NOMO-1 (cell line): ENCODE data around the gene ITPR2.
A peak's percentile ranks its signal among the peaks of the same experiment; 100 is the strongest.
"Not testable (repeated sequence)": the region's sequence is repeated elsewhere in the genome, so short reads cannot be mapped to it uniquely, and the experiment has no call there.

ENCODE experiments used
- DNase-seq, 2 experiments: peaks; one replicate each; lab custom pipeline; 2025; ENCODE audit not compliant: unreplicated experiment in 2 of 2; lab: John Stamatoyannopoulos, UW

ITPR2 gene

DNA sequence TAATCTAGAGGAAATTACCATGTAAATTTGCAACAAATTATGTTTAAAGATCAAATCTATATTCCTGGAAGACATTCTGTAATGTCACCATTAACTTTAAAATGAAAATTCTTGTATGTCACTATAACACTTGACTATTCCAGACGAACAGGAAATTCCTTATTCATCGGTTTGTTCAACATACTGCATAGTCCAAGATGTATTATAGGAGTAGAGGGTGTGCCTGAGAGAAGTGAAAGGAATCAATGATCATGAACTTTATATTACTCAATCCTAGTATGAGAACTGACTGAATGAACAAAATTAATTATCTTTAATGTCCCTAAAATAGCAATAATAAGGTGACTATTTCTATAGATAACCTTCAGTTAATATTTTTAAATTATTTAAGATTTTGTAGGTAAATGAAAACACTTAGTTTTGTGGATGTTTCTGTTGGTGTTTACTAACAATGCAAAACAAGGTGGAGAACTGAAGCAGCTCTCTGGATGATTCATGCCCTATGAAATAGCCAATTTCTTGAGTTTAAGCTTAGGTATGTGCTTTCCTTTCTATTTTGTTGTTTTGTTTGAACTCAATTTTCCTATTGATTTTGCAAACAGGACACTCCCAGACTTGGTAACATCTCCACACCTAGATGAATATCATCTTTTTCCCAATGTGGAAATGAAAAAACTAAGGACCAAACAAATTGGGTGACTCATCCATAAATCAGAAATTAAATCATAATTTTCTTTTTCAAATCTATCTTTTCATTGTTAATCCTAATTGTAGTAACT is 18.2 kb upstream of the ITPR2 start:
- no peak for DNase-seq

DNA sequence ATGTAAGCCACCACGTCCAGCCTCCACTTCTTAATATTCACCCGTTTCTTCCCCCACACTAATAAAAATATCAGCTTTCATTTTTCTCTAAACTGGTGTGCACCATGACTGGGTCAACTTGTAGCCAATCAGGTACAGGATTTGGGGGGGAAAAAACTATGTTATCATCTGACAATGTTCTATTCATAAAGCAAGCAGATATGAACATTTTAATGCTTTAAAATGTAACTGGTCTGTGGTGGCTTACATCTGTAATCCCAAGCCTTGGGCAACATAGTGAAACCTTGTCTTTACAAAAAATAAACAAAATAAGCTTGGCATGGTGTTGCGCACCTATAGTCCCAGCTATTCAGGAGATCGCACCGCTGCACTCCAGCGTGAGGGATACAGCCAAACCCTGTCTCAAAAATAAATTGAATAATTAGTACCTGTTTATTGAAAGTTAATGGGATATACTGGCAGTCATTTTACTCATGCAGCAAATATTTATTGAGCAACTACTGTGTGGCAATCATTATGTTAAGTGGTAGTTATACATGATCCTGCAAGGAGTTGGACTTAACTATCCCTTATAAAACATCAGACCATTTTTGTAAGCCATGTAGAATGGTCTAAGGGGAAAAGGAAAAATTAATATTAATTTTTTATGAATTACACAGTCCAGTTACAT is 15.3 kb upstream of the ITPR2 start:
- no peak for DNase-seq

DNA sequence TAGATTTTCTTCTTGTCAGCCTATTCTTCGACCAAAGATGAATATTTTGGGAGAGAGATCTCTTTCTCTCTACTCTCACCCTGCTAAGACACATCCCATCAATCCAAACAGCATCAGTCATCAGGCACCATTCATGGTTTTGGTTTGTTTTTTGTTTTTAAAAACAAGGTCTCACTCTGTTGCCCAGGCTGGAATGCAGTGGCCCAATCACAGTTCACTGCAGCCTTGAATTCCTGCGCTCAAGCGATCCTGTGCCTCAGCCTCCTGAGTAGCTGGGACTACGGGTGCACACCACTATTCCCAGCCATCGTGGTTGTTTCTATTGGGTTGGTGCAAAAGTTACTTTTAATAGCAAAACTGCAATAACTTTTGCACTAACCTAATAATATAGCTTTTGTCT is 14.4 kb upstream of the ITPR2 start:
- no peak for DNase-seq

DNA sequence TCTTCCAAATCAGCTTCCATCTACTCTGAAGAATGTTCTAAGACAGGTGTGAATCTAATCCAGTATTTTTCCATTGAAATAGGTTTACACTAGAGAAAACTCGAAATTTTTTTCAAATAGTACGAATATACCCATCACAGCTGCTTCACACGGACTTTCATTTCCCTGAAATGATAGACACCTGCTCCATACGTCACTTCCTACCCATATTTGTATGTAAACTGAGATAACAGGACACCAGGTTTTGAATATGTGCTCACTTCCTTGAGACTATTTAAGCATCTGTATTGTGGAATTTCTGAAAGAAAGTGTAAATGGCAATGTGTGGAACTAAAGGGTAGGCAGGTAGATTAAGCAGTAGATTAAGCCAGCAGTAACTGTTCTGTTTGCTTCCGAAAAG is 13.4 kb upstream of the ITPR2 start:
- no peak for DNase-seq

DNA sequence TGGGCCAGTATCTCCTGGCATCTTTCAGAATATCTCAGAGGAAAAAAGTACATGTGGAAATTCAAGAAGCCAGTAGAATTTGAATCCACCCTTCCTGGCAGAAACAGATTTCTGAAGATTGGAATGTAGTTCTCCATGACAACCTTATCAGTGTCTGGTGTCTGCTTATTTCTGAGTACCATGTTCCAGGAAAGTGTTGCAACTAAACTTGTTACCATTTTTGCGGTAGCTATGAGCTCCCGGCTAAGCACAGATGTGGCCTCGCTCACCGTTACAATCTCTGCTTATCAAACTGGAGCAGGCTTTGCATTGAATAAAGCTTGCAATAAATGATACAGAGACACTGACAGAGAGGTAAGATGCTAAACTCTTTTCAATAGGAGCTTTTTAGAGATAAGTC is 13.0 kb upstream of the ITPR2 start:
- peak in 1 of 2 experiments; percentile 5 for DNase-seq

DNA sequence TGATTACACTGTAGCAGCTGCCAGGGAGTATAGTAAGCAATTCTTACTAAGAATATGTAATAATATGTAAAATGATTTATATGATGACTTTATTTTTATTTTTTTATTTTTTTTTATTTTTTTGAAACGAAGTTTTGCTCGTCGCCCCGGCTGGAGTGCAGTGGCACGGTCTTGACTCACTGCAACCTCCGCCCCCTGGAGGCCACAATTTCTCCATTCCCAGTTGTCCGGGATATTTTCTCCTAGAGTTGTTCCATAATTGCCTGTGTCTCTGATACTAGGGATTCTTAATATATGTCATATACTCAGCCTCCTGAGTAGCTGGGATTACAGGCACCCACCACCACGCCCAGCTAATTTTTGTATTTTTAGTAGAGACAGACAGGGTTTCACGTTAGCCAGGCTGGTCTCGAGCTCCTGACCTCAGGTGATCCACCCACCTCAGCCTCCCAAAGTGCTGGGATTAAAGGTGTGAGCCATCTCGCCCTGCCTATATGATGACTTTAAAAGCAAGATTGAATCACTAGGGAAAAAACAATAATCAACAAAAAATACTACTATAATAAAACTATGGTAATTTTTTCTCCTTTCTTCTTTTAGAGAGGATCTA is 12.2 kb upstream of the ITPR2 start:
- DNase-seq = no peak

DNA sequence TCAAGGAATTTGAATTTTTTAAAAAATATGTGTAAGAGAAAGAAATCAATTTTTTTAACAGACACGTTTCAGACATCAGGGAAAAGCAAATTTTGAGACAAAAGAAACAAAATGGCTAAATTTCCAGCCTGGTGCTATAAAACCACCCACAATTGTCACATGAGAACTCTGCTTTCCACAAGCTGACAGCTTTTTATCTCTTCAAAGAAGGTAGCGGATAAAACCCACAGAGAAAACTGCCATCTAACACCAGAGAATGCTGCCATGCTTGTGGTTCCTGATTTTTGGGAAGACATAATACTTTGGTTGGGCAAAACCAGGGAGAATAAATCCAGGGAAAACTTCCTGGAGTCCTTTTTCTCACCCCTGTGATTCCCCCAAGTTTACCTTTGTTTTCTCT is 10.3 kb upstream of the ITPR2 start:
- no peak for DNase-seq

DNA sequence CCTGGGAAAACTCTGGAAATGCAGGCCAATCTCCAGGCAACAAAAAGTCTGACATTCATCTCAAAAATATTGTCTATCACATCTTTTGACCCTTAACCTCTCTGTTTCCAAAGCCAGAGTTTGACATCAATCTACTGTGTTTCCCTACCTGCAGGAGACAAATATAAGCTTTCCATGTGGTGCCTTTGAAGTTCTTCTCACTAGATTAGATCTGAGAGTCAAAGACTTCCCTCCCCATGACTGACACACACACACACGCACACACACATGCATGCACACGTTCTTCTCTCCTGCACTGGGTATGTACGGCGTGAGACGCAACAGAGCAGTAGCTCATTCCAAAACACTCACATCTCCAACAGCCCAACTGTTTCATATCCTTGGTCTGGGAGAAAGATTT is 8.1 kb upstream of the ITPR2 start:
- no peak for DNase-seq

DNA sequence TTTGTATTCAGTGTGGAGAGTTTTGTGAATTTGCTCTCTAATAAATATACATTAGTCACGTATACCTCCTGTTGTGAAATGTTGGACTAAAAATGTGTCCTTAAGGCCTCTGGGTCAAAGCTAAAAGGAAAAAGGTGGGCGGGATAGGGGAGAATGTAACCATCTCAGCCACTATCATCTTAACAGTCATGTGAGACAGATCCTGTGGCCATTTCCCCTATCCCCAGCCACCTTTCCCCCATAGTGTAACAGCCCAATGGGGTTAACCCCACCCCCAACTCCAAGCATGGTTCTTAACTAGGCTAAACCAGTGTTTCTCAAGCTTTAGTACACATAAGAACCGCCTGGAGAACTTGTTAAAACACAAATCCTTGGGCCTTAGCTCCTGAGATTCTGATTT is 6.5 kb upstream of the ITPR2 start:
- DNase-seq = no peak

DNA sequence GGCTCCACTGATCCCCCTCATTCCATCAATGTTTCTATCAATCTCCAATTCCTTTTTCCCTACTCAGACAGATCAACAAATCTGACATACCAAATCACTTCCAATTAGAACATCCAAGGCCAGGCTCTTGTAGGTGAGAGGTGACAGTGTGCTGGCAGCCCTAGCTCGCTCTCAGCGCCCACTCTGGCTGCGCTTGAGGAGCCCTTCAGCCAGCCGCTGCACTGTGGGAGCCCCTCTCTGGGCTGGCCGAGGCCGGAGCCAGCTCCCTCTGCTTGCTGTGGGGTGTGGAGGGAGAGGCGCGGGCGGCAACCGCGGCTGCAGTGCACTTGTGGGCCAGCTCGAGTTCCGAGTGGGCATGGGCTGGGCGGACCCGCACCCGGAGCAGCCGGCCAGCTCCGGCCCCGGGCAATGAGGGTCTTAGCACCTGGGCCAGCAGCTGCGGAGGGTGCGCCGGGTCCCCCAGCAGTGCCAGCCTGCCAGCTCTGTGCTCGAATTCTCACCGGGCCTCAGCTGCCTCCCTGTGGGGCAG is 6.0 kb upstream of the ITPR2 start:
- DNase-seq = no peak

DNA sequence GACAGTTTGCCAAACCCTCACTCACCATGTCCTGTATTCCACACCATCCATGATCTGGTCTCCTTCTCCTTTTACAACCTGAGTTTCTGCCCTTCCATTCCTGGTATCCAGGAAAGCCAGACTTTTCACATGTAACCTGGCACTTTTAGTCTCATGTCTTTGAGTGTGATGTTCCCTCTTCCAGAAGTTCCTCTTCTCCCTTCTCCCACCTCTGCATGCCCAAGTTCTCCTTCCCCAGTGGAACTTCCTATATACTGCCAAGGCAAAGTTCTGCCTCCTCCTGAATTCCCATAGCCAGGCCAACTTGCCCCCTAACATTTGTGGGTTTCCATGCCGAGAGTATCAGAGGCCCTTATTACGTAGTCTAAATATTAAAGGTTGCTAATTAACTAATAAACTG is 3.2 kb upstream of the ITPR2 start:
- DNase-seq = no peak

DNA sequence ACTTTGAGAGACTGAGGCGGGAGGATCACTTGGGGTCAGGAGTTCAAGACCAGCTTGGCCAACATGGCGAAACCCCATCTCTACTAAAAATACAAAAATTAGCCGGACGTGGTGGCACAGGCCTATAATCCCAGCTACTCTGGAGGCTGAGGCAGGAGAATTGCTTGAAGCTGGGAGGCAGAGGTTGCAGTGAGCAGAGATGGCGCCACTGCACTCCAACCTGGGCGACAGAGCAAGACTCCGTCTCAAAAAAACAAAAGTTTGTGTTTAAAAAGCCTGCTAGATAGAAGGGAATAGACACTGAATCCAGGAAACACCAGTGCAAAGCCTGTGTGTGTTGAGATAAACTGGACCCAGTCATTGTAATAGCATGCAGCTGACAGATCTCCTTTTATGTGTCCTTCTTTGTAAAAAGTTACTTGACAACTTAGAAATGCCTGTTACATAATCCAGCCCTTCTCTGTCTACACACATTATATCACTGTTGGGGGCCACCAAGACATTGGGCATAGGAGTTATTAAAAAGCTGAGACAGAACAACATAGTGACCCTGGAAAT is 1.6 kb upstream of the ITPR2 start:
- DNase-seq = not testable (repeated sequence)

DNA sequence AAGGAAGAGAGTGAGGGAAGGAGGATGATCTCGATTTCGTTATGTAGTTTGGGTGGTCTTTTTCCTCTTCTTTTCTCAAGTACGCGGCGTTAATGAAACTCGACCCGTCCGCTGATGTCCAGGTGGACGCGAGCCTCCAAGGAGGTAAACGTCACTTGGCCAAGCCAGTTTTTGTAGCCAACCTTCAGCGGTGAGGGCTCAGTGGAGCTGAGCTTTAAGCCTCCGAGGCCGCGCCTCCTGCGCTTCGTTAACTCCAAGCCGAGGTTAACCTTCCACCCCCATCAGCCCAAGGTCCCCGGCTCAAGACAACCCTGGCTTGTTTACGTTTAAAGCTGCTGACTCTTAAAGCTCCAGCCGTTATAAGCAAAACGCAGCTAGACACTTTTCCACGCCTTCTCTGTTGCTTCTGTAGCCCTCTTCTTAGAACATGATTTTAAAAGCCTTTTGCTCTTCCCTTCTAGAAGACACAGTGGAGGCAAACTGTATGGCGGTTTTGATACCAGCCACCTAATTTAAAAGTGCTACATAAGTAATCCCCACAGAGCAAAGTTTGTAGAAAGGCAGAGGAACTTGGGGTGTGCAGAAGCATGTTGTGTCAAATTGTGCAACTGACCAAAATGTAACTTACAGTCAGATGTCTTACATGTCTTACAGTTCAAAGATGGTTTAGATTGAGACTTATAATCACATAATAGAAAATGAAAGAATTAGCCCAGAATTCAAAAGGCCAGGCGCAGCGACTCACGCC is 923 bp upstream of the ITPR2 start:
- peak; percentile 14 to 21 for DNase-seq

DNA sequence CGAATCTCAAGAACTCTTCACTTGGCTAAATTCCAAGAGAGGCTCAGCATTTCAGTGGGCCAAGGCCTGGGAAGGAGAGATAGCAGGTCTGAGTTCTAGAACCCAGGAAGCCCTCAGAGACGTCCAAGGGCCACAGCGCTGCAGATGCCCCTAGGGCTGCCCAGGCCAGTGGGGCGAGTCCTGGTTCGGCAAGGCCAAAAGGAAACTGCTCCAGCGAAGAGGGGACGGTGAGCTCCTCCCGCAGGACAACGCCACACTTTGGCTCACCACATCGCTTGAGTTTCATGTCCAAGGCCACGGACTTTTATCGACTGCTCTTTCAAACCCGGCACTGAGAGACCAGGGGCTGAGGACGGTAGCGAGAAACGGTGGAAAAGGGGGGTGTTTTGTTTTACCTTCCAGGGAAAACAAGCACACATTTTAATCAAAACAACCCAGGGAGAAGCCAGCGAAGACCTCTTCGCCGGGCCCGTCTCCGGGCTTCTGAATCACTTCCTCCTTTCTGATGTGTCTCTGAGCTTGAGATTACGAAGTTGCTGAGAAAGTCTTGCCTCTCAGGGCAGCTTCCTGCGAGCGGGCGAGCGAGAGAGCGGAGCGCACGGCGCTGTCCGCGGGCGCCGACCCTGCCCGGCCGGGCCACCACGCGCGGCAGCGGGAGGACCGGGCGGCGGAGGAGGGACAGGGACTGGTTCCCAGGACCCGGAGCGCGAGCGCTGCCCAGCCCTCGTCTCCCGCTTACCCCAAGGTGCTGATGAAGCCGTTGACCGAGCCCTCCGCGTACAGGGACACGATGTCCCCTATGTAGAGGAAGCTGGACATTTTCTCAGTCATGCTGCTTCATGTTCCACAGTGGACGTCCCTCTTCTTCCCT is 808 bp downstream of the ITPR2 start:
- DNase-seq = peak; percentile 80 to 91

DNA sequence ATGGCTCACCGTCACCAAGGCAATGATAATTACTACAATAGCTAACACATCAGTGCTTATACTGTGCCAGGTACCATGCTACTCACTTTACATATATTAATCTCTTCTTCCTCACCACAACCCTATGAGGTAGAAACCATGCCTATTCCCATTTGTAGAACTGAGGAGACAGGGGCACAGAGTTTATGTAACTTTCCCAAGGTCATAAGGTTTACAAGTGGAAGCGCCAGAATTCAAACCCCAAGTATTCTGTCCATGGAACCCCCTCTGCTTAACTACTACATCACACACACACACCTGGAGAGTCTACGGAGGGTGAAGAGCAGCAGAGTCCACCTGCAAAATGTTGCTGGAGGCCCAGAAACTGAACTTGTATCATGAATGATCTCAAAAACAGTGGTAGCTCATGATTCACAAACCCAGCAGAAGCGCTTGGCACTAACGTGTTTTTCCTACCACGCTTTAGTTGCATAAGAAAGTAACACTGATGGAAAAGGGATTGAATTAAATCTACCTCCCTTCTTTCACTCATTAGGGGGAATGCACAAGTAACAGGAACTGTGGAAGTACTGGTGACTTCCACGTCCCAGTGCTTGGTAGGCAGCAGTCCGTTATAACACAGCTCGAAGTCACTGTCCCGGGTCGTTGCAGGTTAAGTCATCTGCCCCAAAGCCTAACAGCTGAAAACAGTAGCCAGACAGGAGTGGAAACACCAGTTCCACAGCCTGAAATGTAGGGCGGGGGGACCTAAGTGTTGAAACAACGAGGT is 2.0 kb downstream of the ITPR2 start:
- no peak for DNase-seq

DNA sequence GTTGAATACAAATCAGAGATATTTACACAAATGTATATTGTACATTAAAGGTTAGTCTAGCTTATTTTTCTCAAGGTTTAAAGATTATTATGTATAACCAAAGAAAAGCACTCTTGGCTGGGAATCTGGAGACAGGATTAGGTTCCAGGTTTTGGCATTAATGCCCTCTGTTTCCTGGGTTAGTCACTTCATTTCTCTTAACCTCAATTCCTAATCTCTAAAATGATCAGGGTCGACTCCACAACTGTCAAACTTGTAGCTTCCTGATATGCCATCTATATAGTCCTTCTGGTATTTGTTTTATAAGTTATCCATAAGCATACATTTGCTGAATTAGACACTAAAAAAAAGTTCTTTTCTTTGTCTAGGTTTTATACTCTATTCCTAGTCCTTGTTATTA is 2.6 kb downstream of the ITPR2 start:
- no peak for DNase-seq

DNA sequence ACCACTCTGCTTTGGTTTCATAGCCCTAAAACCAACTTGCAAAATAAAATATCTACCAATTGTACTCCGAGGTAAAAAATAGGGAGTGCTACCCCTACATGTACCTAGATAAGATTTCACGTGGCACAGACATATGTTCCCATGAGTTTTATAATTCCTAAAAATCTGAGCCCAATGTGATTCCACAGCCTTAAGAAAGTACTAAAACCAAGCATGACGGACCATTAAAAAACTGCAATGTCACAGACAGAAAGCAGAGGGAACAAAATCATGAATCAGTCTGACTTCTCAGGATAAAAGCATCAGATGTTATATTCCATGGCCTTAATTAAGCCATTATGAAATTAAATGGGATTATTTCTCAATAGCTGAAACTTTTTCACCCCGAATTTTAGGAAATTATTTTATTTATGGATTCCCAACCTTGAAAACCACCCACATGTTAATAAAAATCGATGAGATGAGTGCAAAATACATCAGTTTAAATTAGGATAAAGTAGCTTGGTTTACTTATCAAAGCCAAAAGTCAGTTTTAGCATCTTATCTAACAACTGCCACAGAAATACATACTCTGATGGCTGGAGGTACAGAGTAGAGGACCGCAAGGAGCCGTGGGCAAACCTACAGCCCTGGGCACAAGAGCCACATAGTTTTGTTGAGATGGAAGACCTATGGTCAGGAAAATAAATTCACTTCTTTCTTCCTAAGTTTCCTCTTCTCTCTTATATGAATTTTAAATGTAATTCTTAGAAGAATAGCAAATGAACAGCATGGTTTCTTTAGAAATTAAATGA is 4.5 kb downstream of the ITPR2 start:
- no peak for DNase-seq

DNA sequence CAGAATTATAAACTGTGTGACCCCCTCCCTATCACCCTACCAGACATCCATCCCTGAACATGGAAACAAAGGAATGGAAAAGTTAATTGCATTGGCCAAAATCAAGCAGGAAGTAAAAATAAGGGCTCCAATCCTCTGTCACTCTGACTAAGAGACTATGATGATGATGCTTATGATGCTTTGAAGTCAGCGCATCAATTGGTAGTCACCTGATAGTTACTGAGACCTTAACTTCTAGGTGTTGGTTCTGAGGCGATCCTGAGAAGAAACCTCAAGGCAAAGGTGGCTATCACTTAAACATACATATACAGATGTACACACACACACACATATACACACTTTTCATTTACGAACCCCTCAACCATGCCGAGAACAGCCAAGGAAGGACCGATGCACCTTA is 6.6 kb downstream of the ITPR2 start:
- no peak for DNase-seq
